A673 (cell line): Measurements from ENCODE around the gene WDR45B.

ENCODE experiments used
- EZH2 ChIP-seq: fragments of 200-600 bp; sonication (generic); IDR thresholded peaks from 2 replicates; pipeline ENCODE4 v1.6.1; 2017; ENCODE audit warnings: borderline replicate concordance, low read depth, mild to moderate bottlenecking, mixed read lengths, antibody characterized with exemption, low read length; ENCODE audit not compliant: poor library complexity, severe bottlenecking
- TF ChIP-seq, protein P1 (sequence below): fragments of 300-800, 200-600 bp; sonication (generic); conservative IDR thresholded peaks from 2 replicates; pipeline ENCODE4 v1.5.1; 2017; ENCODE audit warnings: low read depth, mild to moderate bottlenecking, antibody characterized with exemption, low read length, moderate library complexity, mixed read lengths

DNA sequence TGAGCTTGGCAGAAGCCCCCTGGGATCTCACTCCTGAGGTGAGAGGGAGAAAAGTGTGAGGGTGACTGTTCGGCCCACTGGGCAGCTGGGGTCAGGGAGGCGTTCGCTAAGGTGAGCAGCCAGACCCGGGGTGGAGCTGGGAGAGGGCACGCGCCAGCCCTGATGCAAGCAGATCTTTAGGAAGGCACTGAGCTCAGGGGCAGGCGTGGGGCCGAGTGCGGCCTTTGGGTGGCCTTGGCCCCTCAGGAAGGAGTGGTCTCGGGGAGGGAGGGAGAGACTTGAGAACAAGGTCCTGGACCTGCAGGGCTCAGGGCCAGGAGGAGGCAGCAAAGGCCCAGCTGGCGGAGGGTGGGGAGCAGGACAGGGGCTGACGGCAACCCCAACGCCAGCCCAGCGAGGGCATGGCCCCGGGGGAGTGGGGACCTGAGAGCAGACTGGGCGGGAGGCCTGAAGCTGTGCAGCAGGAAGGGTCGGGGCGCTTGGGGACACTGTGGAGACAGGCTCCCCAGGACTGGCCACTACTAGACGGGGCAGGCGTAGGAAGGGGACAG, 14.5 kb upstream of the WDR45B start:
- TF ChIP-seq, protein P1, sequence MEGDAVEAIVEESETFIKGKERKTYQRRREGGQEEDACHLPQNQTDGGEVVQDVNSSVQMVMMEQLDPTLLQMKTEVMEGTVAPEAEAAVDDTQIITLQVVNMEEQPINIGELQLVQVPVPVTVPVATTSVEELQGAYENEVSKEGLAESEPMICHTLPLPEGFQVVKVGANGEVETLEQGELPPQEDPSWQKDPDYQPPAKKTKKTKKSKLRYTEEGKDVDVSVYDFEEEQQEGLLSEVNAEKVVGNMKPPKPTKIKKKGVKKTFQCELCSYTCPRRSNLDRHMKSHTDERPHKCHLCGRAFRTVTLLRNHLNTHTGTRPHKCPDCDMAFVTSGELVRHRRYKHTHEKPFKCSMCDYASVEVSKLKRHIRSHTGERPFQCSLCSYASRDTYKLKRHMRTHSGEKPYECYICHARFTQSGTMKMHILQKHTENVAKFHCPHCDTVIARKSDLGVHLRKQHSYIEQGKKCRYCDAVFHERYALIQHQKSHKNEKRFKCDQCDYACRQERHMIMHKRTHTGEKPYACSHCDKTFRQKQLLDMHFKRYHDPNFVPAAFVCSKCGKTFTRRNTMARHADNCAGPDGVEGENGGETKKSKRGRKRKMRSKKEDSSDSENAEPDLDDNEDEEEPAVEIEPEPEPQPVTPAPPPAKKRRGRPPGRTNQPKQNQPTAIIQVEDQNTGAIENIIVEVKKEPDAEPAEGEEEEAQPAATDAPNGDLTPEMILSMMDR, result no peak
- TF ChIP-seq EZH2, result no peak
